HG02973 (cell line): ENCODE data around the gene AGPAT4.

Experiments
- ATAC-seq: cut with Tn5 transposase; IDR thresholded peaks from one replicate; pipeline ENCODE4 v1.9.1; 2021; ENCODE audit warnings: moderate library complexity; ENCODE audit not compliant: unreplicated experiment

AGPAT4 gene

DNA sequence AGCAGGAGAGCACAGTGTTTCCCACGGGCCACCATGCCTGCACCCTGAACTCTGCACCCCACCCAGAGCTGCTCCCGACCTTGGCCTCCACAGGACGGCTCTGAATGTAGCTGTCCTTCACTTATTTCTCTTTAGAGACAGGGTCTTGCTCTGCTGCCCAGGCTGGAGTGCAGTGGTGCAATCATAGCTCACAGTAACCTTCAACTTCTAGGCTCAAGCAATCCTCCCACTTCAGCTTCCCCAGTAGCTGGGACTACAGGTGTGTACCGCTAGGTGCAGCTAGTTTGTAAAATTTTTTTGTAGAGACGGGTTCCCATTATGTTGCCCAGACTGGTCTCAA is 130.9 kb downstream of the AGPAT4 start:
- ATAC-seq, result no peak

DNA sequence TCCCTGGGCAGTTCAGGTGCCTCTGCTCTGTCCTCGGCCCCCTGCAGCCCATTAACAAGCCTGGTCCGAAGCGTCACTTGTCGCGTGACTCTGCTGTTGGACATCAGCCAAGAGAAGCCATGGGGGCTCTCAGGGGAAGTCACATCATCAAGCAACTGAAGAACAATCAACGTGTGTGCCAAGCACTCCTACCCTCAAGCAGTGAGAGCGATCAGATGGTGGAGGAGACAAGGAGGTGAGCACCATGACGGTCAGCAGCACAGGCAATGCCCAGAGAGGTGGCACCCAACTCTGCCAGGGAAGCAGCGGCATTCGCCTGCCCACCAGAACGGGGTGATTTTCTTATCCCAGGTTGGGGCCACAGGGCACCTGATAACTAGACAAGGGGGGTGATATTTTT is 132.7 kb downstream of the AGPAT4 start:
- ATAC-seq, result no peak

DNA sequence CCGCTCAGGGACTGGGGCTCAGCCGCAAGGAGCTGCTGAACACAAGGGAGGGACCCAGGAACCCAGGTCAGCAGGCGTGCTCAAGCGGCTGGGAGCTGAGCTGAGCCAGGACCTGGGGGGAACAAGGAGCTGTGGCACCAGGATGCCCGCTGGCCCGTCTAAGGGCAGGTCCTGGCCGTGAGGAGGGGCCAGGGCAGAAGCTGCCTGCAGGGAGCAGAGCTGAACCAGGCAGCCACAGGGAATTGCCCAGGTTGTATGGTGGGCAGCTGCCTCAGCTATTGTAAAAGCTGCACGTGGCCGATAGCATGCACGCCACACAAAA is 133.3 kb downstream of the AGPAT4 start:
- ATAC-seq, result no peak

GRCh38 chr6:161139766-161140553 is 133.9 kb downstream of the AGPAT4 start:
- no peak for ATAC-seq

DNA sequence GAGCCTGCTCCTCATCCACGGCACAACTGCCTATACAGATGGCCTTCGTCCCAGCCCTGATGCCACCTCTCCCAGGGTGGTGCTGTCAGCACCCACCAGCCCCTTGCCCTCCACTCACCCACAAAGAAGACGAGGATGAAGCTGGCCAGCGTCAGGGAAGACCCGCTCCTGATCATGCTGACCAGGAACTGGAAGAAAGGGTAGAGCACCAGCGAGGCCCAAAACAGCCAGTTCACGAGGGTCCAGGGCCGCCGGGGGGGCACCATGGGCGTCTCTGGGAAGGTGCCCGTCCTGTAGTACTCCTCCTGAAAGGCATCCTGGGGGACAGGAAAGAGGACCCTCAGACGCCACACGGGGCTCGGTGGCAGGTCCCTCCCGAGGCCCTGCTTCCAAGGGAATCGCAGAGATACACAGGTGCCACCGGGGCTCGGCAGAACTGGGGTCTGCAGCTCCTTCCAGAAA is 134.5 kb downstream of the AGPAT4 start:
- no peak for ATAC-seq

DNA sequence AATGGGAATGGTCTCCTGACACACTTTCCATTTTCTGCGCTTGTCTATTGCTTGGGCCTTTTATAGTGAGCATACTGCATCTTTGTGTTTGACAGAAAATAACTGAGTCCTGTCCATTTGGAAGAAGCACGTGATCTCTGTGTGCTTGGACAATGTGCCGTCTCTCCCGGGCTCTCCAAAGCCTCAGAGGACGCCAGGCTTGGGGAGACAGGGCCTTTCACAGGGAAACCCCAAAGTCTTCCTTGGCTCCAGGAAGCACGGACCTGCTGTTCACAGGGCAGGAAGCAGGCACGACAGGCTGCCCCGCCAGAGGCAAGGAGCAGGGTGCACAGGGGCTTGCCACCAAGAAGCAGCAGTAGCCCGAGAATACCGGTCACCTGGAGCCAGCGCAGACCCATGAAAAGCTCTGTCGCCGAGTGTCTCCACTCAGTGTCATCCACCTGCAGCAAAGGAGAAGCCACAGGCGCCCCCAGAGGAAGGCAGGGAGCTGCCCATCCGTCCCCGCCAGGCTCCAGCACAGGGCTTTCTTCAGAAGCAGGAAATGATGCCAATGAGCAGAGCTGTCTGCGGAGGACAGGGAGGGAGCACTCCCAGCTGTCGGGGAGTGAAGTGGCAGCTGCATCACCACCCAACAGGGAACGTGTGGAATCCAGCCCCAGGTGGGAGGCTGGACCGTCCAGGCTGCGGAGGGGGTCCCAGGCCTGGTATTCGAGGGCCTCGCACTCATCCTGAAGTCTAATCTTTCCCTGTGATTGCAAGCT is 135.1 kb downstream of the AGPAT4 start:
- no peak for ATAC-seq

- ATAC-seq, result no peak
These were observed 135.9 kb downstream of the AGPAT4 start for GRCh38 chr6:161137839-161138542.

GRCh38 chr6:161137320-161137719 is 136.5 kb downstream of the AGPAT4 start:
- ATAC-seq, result no peak

GRCh38 chr6:161136655-161137054 is 137.2 kb downstream of the AGPAT4 start:
- no peak for ATAC-seq

GRCh38 chr6:161135695-161136591 is 137.9 kb downstream of the AGPAT4 start:
- ATAC-seq, result no peak

DNA sequence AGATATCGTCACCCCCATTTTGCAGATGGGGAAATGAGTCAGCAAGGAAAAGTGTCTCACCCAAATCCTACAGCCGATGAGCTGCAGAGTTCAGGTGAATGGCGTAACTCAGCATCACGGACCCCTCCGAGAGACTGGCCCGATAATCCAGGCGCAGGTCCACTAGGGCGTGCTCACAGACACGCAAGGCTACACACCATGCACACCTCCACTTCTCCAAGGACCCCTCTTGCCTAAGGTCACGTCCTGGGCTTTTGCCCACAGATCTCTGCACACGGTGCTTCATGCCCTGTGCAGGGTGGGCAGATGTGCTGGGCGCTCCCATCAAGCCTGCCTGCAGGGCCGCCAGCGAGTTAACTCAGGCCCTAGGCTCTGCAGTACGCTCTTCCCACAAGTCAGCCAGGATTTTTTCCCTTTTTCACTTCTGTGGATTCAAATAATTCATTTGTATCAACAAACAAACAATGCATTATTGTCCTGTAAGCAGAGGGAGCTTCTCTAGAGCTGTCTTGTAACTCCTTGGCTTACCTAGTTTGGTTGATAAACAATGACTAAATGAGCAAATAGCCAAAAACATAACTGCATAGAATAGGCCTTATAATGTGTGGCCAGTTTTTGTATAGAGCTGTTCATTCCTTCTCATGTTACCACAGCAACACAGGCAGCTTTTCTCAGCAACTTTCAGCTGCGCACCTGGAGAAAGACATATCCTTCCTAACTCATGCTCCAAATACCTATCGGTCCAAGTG is 139.1 kb downstream of the AGPAT4 start:
- ATAC-seq, result no peak

DNA sequence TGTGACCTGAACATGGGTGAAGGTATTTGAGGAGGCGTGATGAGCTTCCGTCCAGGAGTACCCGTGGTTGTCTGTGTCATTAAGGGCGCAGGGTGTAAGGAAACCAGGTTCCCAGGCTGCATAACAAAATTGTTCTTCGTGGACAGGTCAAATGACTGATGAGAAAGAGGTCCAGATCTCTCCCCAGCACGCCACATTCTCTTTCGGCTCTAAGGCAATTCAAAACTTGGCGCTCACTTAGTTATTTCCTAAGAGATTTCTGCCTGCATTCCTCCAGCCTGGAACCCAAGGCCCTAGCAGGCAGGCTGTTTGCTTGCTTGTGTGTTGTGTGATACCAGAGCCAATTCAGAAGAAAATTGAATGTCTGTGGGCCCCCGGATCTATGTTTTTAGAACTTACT is 139.9 kb downstream of the AGPAT4 start:
- ATAC-seq, result no peak

DNA sequence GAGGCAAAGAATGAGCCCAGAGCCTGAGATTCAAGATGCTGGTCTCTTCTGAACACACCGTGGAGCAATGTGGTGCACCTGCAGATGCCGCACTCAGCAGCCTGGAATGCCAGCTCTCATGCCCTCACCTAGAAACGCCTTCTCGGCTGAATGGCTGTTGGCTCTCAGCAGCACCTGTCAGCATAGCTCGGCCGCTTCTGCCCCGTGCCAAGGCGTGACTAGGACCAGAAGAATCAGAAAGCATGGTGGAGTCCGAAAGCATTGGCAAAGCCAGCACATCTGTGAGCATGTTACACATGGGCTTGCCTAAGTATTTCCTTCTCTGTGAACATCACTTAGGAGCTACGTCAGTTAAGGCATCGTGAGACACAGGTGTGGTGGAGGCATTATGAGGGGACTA is 141.5 kb downstream of the AGPAT4 start:
- ATAC-seq, result no peak

DNA sequence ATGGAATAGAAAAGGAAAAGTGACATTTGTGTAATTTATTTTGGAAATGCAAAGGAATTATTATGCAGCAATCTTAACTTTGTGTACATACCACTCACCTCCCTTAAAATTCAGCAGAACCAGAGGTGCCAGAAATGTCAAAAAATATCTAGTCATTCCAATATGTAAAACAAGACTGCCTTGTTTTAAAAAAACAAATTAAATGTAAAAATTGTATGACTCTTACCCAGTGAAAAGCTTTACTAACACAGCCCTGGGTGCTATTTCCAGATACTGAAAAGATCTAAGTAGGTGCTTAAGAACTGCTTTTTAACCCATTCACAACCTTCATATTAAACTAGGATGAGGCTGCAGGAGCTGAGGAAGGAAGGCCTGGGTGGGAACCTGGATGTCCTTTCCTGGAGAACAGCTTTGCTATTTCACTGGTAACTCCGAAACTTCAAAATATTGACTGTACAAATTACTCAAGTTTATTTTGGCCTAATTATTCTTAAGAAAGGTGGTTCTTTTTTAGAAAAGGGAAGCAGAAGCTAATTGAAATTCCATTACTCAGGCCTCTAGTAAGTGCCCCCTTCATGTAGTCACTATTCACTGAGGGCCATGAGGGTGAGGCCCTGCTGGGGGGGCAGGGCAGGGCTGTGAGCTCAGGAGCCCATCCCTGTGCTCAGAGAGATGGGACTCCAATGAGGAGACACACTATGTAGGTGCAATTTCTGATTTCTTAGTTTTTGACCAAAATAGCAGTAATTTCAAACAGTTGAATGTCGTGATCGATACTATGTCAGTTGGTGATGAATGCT is 142.7 kb downstream of the AGPAT4 start:
- no peak for ATAC-seq

DNA sequence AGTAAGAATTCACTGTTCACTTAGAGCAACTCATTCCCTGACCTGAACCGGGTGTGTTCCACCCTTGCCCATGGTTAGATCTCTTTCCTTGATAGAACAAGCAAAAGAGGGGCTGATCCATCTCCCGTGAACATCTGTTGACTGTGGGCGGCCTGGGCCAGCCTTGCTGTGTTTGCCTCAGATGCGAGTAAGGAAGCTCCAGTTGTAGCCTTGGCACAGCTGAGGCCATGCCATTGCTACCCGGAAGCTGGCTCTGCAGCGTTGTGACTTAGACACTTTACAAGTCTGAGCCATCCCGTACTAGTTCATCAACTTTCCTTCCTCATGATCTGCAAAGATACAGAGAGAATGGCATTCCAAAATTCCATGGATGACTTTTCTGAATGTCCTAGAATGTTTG is 143.3 kb downstream of the AGPAT4 start:
- ATAC-seq, result no peak

DNA sequence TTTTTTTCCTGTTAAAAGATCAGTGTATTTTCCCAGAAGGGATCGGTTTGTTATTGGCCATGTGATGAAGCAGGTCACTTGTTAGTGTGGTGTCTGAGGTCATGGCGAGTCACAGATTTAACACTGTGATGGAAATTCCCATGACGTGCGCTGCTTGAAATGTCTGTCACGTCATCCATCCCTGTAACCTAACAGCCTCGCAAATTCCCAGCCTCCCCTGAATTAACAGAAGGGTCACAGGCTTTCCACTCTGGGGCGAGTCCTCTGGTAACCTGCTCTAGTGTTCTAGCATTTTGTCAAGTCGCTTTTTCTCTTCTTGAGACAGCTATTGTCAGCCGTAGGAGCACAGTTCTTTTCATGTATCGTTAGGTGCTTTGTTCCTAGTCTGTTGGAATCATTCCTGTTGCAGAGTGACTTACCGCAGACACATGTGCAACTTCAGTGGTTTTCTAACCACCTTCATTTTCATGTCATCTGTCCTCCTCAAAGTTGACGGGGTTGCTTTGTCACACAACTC is 145.1 kb downstream of the AGPAT4 start:
- ATAC-seq, result no peak

DNA sequence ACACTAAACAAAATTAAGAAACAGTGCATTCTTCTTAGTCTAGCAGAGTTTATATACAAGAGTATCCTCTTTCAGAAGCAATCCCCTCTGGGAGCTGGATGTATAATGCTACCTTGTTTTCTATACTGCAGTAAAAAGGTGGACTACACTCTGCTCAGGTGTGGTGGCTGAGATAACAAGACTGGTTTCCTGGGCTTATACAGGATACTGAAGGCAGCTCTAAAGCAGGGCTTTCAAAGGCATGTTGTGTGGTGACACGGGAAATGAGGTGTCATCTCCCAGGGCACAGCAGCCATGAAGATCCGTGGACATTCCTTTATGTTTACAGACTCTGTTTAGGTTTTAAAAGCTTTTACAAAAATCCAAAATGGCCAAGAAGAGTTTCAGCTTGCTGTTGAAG is 145.6 kb downstream of the AGPAT4 start:
- ATAC-seq, result no peak

- ATAC-seq, result no peak
These were observed 146.7 kb downstream of the AGPAT4 start for GRCh38 chr6:161127071-161127740.

DNA sequence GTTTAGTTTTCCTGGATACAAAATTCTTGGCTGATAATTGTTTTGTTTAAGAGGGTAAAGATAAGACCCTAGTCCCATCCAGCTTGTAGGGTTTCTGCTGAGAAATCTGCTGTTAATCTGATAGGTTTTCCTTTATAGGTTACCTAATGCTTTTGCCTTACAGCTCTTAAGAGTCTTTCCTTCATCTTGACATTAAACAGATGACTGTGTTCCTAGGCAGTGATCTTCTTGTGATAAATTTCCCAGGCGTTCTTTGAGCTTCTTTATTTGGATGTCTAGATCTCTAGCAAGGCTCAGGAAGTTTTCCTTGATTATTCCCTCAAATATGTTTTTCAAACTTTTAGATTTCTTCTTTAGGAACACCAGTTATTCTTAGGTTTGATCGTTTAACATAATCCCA is 148.3 kb downstream of the AGPAT4 start:
- ATAC-seq, result no peak
